Hypothalamus (tissue), 51 donors: Measurements from ENCODE around the gene MORC1.

Experiments
- DNase-seq, 51 donors: peaks; one replicate each; lab custom pipeline; 2025; lab: John Stamatoyannopoulos, UW

The MORC1 gene

DNA sequence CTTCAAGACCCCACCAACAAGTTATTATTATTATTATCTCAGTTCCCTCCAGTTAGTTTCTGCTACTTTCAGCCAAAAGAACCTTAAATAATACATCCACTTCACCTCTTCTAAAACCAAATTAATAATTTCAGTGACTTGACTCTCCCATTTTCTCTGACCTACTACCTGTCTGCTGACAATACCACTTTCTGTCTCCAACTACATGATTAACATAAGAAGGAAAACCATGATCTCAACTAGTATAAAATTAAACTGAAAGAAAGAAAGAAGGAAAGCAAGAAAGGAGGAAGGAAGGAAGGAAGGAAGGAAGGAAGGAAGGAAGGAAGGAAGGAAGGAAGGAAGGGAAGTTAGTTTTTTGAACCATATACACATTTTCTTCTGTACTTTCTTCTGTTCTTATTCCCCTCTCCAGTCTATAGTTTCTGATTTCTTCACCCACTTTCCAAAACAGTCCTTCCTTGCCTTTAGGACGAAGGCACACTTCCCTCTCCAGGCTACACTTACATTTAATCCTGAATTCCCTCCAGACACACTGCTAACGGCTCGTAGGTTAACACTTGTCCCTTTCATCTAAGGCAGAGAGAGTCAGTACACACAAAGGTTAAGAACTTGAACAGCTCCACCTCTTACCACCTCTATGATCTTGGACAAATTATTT lies 84.8 kb downstream of the MORC1 start:
- DNase-seq = no peak

GRCh38 chr3:109028753-109029152 lies 89.2 kb downstream of the MORC1 start:
- DNase-seq = no peak

GRCh38 chr3:109026821-109027220 lies 91.1 kb downstream of the MORC1 start:
- no peak for DNase-seq

DNA sequence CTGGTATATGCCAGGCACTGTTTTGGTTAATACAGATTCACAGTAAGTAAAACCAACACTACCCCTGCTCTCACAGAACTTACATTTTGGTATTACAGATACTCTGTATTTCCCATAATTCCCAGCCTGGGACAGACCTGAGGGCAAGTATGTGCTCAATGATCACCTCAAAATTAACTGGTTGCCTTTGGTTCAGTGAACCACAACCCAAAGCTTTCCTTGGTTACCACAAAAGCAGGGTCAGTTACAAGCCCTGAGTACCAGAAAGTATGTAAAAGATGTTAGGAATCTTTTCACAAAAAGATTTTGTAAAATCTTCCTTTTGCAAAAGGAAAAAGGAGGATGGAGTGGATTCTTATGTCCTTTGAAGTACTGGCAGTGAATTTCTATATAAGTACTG lies 92.0 kb downstream of the MORC1 start:
- no peak for DNase-seq

- peak in 17 of 51 donors; percentile 1 to 64 (median 12) for DNase-seq
Observed at GRCh38 chr3:109023656-109024254, 94.2 kb downstream of the MORC1 start.

DNA sequence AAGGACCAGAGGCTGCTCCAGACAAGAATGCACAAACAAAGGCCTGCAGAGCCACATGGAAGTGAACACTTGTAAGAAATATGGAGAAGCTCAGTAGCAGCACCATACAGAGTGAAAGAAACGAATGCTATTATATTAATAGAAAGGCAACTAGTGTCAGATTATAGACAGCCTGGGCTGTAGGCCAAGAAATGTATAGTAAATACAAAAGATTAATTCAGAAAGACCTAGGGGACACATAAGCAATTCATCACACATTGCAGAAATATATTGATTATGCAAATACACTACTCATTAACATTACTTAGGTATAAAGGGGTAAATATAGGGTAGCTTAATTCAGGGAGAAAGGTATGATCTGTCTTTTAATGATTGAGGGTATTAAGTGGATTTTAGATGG lies 94.8 kb downstream of the MORC1 start:
- DNase-seq = no peak

DNA sequence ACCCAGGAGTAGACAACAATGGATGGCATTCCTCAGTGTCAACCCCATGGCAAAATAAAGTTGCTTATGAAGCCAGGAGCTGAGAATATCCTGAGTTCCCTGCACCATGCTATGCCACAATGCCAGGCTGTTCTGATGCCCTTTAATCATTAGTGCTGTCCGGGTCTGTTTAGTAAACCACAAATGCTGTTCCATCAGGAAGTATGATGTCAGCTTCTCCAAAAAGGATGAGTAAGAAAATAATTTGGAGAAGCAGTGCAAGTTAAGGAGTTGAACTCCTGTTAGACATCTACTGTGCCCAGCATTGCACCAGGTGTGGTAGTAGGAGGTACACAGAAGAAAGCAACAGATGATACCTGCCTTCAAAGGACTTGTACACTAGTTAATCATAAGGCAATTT lies 96.4 kb downstream of the MORC1 start:
- DNase-seq = no peak

DNA sequence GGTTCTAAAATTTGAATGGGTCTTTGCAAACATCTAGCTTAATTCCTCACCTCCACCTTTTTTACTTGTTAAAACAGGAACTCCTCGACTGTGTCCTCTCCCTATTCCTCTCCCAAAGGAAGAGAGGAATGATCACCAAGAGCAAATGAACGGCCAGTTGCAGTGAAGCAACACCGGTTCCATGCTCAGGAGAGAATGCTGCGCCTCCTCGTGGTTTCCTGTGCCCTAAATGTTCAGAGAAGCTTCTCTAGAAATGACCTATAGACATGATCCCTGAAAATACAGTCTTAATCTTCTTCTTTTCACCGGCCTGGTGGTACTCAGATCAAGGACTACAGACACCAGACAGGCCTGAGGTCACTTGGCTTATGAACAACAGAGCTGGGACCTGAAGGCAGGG lies 99.1 kb downstream of the MORC1 start:
- no peak for DNase-seq

DNA sequence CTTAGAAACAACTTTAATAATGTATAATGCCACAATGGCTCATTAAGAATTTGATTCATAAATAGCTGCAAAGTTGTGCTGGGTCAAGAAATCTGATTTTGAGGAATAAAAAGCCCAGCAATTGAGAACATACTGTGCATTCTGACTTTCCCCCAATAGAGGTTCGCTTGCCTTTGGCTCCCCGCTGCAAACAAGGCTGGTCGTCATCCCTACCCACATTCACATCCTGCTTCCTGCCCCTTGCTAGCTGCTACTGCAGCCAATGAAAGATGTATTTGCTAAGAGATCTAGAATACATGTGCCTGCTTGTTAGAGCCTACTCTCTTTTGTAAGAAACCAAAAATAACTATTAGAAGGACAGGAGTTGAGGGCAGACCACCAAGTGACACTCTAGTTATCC lies 112.5 kb downstream of the MORC1 start:
- no peak for DNase-seq

DNA sequence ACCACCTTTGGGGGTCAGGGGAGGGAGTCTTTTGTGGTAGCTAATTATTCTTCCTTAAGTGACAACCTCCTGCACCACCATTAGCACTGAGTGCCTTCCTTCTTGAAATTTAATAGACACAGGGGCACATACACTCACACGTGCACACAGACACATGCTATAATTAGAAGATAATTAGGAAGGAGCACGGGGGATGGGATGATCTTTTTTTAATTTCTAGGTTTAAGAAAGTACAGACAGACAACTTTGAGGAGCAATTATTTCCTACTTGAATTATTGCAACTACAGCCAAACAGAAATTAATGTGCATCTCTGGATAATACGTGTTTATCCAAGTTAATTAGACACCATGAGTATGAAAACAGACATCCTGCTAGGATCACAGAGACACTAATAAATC lies 119.5 kb downstream of the MORC1 start:
- DNase-seq = no peak

GRCh38 chr3:108985844-108986243 lies 132.1 kb downstream of the MORC1 start:
- no peak for DNase-seq

DNA sequence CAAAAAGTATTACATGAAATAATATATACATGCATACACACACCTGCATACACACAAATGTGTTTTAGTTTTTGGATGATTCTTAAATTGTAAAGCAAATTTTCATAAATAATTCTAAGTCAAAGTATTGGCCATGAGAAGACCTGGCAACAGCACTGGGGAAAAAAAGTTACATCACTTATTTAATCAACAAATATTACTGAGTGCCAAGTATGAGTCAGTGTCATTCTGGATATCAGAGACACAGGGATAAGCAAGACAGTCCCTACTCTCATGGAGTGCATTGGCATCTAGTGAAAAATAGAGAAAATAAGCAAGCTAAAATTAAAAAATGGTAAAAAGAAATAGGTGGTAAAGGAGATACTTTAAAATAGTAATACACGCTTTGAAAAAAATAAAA lies 134.9 kb downstream of the MORC1 start:
- DNase-seq = no peak

DNA sequence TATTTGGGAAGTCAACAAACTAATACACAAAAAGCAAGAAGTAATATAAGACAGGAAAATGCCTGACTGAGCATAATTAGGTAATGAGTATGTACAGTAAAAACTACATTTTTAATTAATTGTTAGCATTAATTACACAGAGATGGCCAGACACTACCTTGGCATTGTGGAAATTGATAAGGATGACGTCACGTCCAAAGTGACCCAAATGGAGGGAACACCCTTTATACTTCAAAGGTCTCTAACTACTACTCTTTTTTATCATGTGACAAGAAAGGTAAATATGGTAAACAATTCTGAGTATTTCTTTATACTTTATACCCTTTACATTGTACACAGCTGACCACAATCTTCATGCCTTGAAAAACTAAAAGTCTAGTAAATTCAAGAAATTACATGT lies 141.9 kb downstream of the MORC1 start:
- DNase-seq = no peak

GRCh38 chr3:108973019-108973418 lies 144.9 kb downstream of the MORC1 start:
- DNase-seq = no peak

DNA sequence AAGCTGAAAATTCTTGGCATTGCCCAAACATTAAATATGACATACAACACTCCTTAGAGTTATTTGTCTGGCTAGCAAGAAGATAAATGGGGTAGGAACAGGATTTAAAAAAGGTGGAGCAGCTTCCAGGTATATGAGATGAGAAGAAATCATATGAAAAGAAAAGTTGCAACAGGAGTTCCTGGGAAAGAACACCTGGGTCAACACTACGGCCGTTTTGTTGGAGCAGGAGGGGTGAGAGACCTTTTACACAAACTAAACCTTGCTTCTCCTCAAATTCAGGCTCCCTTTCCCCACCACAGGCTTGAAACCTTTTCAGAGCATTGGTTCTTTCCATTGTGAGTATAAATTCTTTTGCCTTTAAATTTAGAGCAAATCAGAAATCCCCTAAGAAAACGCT lies 145.5 kb downstream of the MORC1 start:
- DNase-seq = no peak

DNA sequence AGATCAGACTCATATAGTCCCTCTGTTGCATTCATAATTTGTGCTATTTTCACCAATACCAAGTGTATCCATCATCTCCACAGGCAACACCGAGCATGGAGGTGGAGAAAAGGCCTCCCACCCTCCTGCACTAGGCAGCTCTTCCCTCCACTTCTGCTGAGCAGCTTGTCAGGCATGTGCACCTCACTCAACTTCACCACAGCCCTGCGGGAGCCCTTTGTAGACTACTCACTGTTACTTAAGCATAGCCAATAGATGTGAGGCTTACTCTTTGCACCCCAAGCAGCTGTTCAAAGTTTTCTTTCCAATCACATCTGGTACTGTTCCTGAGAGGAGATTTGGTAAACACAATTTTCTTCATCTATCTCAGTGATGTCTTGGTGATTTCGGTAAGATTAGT lies 147.4 kb downstream of the MORC1 start:
- no peak for DNase-seq

- no peak for DNase-seq
Observed at GRCh38 chr3:108966773-108967172, 151.2 kb downstream of the MORC1 start.

DNA sequence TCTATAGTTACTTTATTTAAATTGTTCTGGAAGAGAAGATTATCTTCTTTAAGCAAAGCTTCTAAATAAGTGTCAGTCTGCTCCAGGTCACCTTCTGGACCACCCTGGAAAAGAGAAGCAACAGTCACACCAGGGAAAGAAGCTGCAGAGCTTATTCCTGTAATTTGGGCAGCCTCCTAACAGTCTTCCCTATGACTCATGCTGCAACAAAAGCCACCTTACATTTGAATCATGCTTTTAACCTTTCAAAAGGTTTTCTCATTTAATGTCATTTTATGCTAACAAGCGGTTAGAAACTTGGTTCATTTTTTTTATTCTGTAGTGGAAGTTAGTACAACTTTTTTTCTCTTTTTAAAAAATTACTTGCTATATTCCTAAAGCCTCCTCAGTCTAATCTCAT lies 158.9 kb downstream of the MORC1 start:
- DNase-seq = no peak

DNA sequence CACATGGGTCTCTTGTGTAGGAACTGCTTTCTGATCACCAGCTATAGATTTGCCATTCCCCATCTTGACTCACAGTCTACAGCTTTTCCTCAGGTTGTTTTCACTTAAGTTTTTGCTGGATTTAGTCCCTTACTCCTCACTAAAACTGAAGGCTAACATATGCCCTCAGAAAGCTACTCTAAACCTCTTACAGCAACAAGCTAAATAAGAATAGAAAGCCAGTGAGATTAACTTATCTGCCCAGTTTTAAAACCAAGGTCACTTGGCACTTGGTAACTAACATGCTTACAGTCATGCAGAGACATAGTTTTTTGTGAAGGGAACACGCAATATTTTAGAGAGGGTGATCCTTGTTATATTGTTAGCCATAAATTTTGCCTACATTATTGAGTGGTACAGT lies 164.2 kb downstream of the MORC1 start, which contains the start of gene GUCA1C:
TSS of gene GUCA1C (minus strand) at position 180 of the 400 bp plus-strand sequence. CDS start at position 63, 117 bp downstream.
- DNase-seq = no peak

GRCh38 chr3:108953210-108953609 lies 164.7 kb downstream of the MORC1 start:
- DNase-seq = no peak

GRCh38 chr3:108951820-108952501 lies 166.0 kb downstream of the MORC1 start:
- no peak for DNase-seq

DNA sequence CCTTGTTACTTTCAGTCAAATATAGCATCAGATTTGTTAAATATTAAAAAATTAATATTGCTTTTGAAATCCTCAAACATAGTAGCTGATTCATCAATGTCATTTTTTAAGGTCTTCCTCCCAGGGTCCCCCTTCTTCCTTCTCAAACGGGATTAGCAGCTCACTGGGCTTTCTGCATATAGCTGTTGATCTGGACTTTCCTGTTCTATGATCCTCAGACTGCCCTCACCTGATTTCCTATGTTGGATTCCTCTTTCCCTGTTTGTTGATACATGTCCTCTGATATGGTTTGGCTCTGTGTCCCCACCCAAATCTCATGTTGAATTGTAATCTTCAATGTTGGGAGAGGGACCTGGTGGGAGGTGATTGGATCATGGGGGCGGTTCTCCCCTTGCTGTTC lies 170.1 kb downstream of the MORC1 start:
- DNase-seq = no peak
